NCI-H1417 treated with DMSO at 0.1 percent for 48 hours (cell line): ENCODE measurements around the gene CHERP.
"Not testable (repeated sequence)": the region's sequence is repeated elsewhere in the genome, so short reads cannot be mapped to it uniquely, and the experiment has no call there.

Source experiments
- DNase-seq: peaks from one replicate; lab custom pipeline; 2025; lab: John Stamatoyannopoulos, UW

The CHERP gene

GRCh38 chr19:16520074-16520973, 21.9 kb downstream of the CHERP start:
- DNase-seq = no peak

- DNase-seq = no peak
Observed at GRCh38 chr19:16519230-16519687, 23.0 kb downstream of the CHERP start.

DNA sequence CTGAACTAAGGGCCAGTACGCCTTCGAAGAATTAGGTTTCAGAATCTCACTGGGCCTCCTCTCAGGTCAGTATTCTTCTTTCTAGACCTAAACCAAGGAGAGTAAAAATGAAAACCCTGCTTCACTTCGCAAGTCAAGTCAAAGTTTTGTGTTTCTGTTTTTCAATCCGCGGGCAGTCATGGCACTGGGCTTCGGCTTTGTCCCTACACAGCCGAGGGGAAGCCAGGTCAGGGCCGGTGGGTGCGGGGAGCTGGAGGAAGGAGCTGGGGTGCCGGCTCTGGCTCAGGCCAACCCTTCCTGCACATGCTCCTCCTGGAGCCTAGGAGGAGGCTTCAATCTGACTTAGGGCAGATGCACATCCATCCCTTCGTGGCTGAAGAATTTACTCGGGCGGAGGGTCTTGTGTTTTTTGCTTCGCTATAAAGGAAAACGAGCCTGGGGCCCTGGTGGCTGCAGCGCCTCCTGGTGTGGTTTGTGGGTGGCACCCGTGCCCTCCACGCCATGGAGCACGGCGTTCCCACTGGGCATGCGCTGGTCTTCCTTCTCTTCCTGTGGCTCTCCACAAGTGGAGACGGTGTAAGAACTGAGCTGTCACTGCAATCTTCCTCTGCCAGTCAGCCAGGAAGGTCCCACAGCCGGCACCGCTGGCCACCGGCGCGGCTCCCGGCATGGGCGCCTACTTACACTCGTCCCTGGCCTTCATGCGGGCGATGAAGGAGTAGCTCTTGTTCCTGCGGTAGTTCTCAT, 23.6 kb downstream of the CHERP start:
- DNase-seq = no peak

- DNase-seq = no peak
Observed at GRCh38 chr19:16518061-16518460, 24.2 kb downstream of the CHERP start.

DNA sequence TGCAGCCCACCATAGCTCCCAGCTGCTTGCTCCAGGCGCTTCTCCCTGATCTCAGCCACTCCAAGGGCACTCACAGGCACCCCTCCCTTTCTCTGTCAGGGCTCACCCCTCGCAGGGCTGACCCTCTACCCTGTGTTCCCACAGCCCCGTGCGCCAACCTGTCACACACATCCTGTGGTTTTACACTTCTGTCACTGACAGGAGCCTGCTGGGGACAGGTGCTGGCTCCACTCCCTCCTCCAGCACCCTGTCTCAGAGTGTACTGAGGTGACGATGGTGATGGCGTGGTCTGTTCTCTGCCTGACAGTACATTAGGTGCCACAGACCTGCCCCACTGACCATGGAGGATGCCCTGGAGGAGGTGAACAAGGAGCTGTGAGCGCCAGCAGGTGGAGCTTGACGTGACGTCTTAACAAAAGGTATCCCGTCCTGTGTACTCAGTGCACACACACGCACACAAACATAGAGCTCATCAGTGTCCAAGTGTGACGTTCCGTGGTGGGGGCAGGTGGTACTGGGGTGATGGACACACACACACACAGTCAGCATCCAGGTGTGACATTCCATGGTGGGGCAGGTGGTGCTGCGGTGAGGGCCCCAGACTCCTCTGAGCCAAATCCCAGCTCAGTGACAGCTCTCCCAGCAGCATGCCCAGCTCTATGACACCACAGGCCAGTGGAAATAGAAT, 25.2 kb downstream of the CHERP start:
- no peak for DNase-seq

DNA sequence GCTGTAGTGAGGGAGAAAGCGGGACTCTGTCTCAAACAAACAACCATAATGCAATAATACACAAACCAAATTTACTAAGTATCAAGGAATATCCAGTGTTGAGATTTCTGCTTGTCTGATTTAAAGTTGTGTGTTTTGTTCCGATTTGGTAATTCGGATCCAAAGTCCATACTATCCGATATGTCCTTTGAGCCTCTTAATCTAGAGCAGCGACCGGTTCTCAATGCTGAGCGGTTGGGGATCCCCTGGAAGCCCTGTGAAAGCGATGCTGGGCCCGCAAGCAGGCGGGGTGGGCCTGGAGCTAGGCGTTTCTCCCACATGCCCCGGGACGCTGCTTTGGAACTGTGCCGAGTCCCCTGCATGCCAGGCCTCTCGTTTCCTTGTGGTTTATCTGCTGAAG, 25.9 kb downstream of the CHERP start:
- DNase-seq = no peak

DNA sequence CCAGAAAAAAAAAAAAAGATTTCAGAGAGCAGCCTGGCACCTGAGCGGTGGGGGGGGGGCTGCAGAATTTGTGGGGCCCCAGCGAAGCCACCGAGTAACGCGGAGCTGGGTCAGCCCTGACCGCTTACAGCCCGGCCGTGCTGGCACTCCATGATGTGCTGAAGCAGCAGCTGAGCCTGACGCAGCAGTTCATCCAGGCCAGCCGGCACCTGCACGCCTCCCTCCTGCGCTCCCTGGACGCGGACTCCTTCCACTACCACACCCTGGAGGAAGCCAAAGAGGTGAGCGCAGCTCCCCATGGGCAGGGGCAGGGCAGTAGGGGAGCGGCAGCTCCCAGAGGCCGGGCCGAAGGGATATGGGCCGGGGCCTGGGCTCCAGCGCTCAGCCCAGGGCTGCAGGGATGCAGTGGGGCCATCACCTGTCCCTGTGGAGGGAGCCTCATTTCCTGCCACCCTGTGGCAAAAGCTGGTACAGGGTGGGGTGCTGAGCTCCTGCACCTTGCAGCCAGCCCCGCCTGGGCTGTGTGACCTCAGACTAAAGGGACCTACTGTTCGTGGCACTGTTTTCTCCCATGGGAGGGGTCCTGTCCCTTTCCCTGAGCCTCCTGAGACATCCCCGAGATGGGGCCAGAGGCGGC, 27.7 kb downstream of the CHERP start:
- DNase-seq = no peak

DNA sequence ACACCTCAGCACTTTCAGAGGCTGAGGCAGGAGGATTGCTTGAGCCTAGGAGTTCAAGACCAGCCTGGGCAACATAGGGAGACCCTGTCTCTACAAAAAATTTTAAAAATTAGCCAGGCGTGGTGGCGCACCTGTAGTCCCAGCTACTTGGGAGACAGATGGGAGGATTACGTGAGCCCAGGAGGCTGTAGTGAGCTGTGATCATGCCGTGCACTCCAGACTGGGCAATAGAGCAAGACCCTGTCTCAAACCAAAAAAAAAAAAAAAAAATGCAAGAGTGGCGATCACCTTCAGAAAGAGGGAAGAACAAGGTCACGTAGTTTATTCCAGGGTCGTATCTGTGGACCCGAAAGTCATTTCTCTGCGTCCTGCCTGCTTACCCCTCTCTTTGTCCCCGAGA, 29.6 kb downstream of the CHERP start:
- not testable (repeated sequence) for DNase-seq

GRCh38 chr19:16509141-16510061, 32.8 kb downstream of the CHERP start:
- no peak for DNase-seq

- no peak for DNase-seq
Observed at GRCh38 chr19:16508546-16508945, 33.7 kb downstream of the CHERP start.

GRCh38 chr19:16506961-16507360, 35.3 kb downstream of the CHERP start:
- DNase-seq = no peak

DNA sequence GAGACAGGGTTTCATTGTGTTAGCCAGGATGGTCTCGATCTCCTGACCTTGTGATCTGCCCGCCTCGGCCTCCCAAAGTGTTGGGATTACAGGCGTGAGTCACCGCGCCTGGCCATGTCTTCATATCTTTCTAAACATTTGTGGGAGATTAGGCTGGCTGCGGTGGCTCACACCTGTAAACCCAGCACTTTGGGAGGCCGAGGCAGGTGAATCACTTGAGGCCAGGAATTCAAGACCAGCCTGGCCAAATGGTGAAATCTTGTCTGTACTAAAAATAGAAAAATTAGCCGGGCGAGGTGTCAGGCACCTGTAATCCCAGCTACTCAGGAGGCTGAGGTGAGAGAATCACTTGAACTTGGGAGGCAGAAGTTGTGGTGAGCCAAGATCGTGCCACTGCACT, 36.1 kb downstream of the CHERP start:
- not testable (repeated sequence) for DNase-seq

DNA sequence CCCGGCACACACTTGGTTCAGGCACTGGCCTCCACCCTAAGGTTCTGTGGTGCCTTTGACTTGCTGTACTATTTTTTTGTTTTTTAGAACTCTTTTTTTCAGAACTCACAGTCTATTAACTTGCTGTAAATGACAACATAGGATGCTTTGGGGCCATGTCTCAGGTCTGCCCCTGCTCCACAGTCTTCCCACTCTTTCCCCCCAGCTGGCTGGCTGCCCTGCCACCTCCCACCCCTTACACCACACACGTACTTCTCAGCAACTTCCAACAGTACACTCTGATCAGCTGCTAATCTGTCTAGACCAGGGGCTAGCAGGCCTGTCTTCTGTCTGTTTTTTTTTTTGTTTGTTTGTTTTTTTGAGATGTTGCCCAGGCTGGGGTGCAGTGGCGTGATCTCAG, 38.0 kb downstream of the CHERP start:
- no peak for DNase-seq

DNA sequence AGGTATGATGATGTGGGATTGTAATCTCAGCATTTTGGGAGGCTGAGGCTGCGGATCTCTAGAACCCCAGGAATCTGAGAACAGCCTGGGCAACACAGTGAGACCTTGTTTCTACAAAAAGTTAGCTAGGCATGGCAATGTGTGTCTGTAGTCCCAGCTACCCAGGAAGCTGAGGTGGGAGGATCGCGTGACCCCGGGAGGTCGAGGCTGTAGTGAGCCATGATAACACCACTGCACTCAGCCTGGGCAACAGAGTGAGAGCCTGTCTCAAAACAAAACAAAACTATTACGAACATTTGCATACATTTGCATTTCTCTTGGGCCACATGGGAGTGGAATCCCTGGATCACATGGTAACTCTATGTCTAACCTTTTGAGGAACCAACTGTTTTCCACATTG, 44.4 kb downstream of the CHERP start:
- no peak for DNase-seq

- DNase-seq = no peak
Observed at GRCh38 chr19:16497042-16497441, 45.2 kb downstream of the CHERP start.

GRCh38 chr19:16496613-16496983, 45.6 kb downstream of the CHERP start:
- DNase-seq = no peak

- DNase-seq = peak; percentile 93
Observed at GRCh38 chr19:16495982-16496612, 46.1 kb downstream of the CHERP start, which contains the start of the genes C19orf44 and CALR3. Gene C19orf44 (plus strand): TSS chr19:16496394. CDS start chr19:16500793, 4,399 bp downstream. Gene CALR3 (minus strand): TSS chr19:16496167. CDS start chr19:16496129, 38 bp downstream.

GRCh38 chr19:16486476-16486875, 55.8 kb downstream of the CHERP start:
- not testable (repeated sequence) for DNase-seq

- no peak for DNase-seq
Observed at GRCh38 chr19:16482745-16483144, 59.5 kb downstream of the CHERP start.

GRCh38 chr19:16477311-16477710, 64.9 kb downstream of the CHERP start:
- DNase-seq = no peak
